HG03159 (cell line): ENCODE measurements around the gene HCAR2.
"Not testable (repeated sequence)": the region's sequence is repeated elsewhere in the genome, so short reads cannot be mapped to it uniquely, and the experiment has no call there.

Experiments
- ATAC-seq: cut with Tn5 transposase; IDR thresholded peaks from one replicate; pipeline ENCODE4 v1.9.1; 2021; ENCODE audit warnings: mild to moderate bottlenecking, moderate library complexity; ENCODE audit not compliant: unreplicated experiment

Gene HCAR2

GRCh38 chr12:122669397-122670070 is 33.6 kb downstream of the HCAR2 start:
- ATAC-seq, result no peak

GRCh38 chr12:122668268-122668667 is 34.9 kb downstream of the HCAR2 start:
- ATAC-seq, result no peak

- no peak for ATAC-seq
Measured at GRCh38 chr12:122665759-122666158, 37.4 kb downstream of the HCAR2 start.

DNA sequence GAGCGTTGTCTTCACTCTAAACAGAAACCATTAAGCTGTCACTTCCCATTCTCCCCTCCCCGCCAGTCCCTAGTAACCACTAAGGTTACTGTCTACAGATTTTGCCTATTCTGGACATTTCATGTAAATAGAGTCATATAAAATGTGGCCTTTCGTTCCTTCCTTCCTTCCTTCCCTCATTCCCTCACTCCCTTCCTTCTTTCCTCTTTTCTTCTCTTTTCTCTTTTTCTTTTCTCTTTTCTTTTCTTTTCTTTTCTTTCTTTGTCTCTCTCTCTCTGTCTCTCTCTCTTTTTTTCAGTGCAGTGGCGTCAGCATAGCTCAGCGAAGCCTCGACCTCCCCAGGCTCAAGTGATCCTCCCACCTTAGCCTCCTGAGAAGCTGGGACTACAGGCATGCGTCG is 37.8 kb downstream of the HCAR2 start:
- ATAC-seq, result no peak

DNA sequence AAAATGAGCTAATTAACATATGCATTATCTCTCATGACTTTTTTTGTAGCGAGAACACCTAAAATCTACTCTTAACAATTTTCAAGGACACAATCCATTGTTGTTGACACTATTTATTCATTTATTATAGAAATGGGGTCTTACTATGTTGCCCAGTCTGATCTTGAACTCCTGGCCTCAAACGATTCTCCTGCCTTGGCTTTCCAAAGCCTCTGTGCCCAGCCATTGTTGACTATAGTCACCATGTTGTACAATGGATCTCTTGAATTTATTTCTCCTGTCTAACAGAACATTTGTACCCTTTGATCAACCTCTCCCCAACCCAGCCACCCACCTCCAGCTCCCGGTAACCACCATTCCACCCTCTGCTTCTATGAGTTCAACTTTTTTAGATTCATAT is 41.2 kb downstream of the HCAR2 start:
- no peak for ATAC-seq

GRCh38 chr12:122661246-122661645 is 41.9 kb downstream of the HCAR2 start:
- no peak for ATAC-seq

DNA sequence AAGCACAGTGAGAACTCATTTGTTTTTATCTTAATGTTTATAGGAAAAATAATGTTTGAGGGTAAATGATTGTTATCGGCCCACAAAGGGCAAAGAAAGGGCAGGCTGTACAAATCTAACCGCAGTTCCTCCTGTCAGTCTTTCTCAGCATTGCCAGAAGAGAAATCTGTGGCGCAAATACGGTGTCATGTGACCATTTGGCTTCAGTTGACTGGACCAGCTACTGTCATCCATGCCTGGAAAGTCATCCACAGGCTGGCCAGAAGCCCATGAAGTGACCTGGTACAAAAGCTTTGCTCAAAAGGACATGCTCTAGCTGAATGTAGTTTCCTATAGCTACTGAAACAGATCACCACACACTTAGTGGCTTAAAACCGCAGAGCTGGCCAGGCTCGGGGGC is 43.6 kb downstream of the HCAR2 start:
- ATAC-seq, result no peak

- no peak for ATAC-seq
Measured at GRCh38 chr12:122656298-122656697, 46.9 kb downstream of the HCAR2 start.

DNA sequence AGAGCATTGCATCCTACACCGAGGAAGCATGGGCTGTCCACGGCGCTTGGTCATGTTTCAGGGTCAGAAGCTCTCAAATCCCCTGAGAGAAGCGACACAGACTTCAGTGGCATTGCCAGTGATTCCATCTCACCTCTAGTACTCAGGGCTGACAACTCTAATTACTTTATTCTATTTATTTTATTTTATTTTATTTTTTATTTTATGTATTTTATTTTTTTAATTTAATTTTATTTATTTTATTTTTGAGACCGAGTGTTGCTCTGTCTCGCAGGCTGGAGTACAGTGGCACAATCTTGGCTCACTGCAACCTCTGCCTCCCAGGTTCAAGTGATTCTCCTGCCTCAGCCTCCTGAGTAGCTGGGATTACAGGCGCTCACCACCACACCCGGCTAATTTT is 49.9 kb downstream of the HCAR2 start:
- not testable (repeated sequence) for ATAC-seq

- ATAC-seq, result no peak
Measured at GRCh38 chr12:122651520-122652224, 51.5 kb downstream of the HCAR2 start.
